Left lobe of liver (tissue), 2 donors: Measurements from ENCODE around the gene PARL. TPM values are rescaled to one million over a fixed set of nuclear protein-coding genes. Genes with fewer than 3 reads are reported as not detected.
"Not testable (repeated sequence)": the region's sequence is repeated elsewhere in the genome, so short reads cannot be mapped to it uniquely, and the experiment has no call there.

Experiments
- ATAC-seq: fragments of 200-7000 bp; cut with Tn5 transposase; one replicate; pipeline ENCODE4 v1.9.1; 2020; ENCODE audit warnings: mild to moderate bottlenecking, moderate library complexity
- DNase-seq: peaks from one replicate; pipeline ENCODE4 v3.0.0-alpha.2; 2020; ENCODE audit warnings: low spot score
- total RNA-seq: library from RNA; stranded (reverse); gene quantifications from one replicate; pipeline ENCODE4 v1.2.1, GENCODE V29; 2021
- donor health status: DM: no; HTN: no; CAD: no; lungs with moderate emphysema.
- donor health status: DM: no; HTN: yes; CAD: no.

PARL gene
- total RNA-seq, 1 donor from 2014 or later: 25.5 TPM

GRCh38 chr3:183796372-183796771 lies 88.3 kb downstream of the PARL start:
- ATAC-seq: no peak
- DNase-seq: no peak

DNA sequence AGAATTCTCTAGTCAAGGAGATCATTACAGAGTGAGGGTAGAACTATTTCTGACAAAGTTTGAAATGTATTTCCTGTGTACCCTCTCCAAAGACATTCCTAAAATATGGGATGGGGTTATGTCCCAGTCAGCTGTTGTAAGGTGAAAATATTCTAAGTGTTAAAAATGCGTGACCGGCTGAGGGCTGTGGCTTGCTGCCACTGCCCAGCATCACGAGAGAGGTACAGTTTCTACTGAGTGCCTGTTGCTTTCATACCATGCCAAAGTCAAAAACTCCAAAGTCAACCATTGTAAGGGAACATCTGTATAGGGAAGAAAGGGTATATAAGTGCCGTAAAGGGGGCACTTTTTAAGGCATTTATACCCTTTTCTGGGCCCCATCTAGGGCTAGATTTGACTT lies 90.2 kb downstream of the PARL start:
- ATAC-seq: no peak
- no peak for DNase-seq

GRCh38 chr3:183792976-183793375 lies 91.7 kb downstream of the PARL start:
- DNase-seq (no peak), ATAC-seq (no peak)

DNA sequence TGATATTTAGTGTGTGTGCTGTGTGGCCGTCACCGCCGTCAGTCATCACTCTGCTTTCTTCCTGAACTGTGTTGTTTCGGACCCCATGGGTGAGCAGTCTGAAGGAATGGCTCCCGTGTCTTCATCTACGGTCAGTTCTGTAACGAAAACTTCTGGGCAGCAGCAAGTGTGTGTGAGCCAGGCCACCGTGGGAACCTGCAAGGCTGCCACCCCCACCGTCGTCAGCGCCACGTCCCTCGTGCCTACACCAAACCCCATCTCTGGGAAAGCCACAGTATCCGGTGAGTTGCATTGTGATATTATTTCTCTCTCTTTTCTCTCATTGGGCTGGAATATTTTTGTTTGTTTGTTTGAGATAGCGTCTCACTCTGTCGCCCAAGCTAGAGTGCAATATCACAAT lies 94.0 kb downstream of the PARL start:
- DNase-seq (no peak), ATAC-seq (no peak)

GRCh38 chr3:183789826-183790225 lies 94.9 kb downstream of the PARL start:
- ATAC-seq (no peak), DNase-seq (no peak)

- ATAC-seq, DNase-seq: not testable (repeated sequence)
Measured at GRCh38 chr3:183784503-183784902, 100.2 kb downstream of the PARL start.

GRCh38 chr3:183782576-183783276 lies 102.0 kb downstream of the PARL start:
- ATAC-seq (no peak), DNase-seq (no peak)

DNA sequence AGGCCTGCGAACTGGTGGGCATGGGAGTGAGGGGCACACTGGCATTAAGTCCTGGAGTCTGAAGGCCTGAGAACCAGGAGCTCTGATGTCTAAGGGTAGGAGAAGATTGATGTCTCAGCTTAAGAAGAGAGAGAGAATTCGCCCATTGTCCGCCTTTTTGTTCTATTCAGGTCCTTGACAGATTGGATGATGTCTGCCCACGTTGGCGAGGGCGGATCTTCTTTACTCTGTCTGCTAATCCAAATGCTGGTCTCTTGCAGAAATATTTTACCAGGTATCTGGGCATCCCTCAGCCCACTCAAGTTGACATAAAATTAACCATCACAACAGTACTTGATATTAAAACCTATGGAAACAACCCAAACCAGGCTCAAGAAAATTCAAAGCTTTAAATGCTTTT lies 103.4 kb downstream of the PARL start:
- ATAC-seq (no peak), DNase-seq (no peak)

DNA sequence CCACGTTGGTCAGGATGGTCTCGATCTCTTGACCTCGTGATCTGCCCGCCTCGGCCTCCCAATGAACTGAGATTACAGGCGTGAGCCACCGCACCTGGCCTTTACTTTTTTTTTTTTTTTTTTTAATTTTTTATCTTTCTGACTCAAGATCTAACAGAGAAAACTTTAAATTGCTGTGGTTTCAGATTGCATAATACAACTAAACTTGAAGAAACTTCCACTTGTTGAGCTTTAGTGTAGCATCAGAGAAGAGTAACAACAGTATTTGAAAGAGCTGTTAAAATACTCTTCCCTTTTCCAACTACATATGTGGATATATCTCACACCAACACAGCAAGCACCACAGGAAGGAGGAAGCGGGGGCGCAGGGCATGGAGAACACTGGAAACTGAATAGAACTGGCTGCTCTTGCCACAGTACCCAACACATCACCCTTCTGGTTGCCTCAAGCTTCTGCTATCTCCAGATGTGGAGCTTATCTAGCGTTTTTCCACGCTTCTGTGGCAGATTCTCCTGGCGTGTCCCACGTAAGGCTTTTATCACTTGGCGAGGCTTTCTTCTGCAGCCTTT lies 104.7 kb downstream of the PARL start:
- no peak for DNase-seq

More for the DNA sequence above, 104.7 kb downstream of the PARL start:
- ATAC-seq: no peak

Other genes with a start within 250 kb of the PARL start
- gene KLHL24, start 249.3 kb downstream of the PARL start, total RNA-seq: 32.4 TPM
- gene YEATS2, start 187.1 kb downstream of the PARL start, total RNA-seq: 4.9 TPM
- 0.65 TPM for gene MAP6D1, start 59.3 kb downstream of the PARL start, total RNA-seq
- gene ABCC5, start 133.0 kb upstream of the PARL start, total RNA-seq: 7.2 TPM
- gene HTR3D, start 146.9 kb upstream of the PARL start, total RNA-seq: not detected
- not detected for gene HTR3C, start 168.2 kb upstream of the PARL start, total RNA-seq
- gene HTR3E, start 212.2 kb upstream of the PARL start, total RNA-seq: not detected